Activated CD8-positive, alpha-beta T cell treated with anti-CD3 and anti-CD28 coated beads for 36 hours (primary cell): Measurements from ENCODE around the gene CHST11. TPM values are rescaled to one million over a fixed set of nuclear protein-coding genes. Genes with fewer than 3 reads are reported as not detected.

Source experiments
- ATAC-seq: fragments of 200-7000 bp; cut with Tn5 transposase; one replicate; pipeline ENCODE4 v1.10.0; 2021; ENCODE audit warnings: mild to moderate bottlenecking, moderate library complexity
- CTCF ChIA-PET: fragments of 350-600 bp; sonication (Branson Sonifier 250); formaldehyde crosslinking; loops from one replicate; lab custom pipeline; 2021; ENCODE audit warnings: antibody characterized with exemption; lab: Charles Lee
- POLR2A ChIA-PET: fragments of 350-600 bp; sonication (Branson Sonifier 250); formaldehyde crosslinking; loops from one replicate; lab custom pipeline; 2021; ENCODE audit warnings: antibody characterized with exemption; lab: Charles Lee
- DNase-seq: peaks from one replicate; pipeline ENCODE4 v3.0.0-alpha.2; 2020
- H3K27ac Mint-ChIP-seq: one replicate; pipeline ENCODE4 v1.8.0; 2021; ENCODE audit warnings: mild to moderate bottlenecking, mixed read lengths
- H3K27me3 Mint-ChIP-seq: one replicate; pipeline ENCODE4 v1.8.0; 2021; ENCODE audit warnings: mixed read lengths
- H3K36me3 Mint-ChIP-seq: one replicate; pipeline ENCODE4 v1.8.0; 2021; ENCODE audit warnings: low read depth, mixed read lengths
- H3K4me1 Mint-ChIP-seq: one replicate; pipeline ENCODE4 v1.8.0; 2021; ENCODE audit warnings: low read depth, mixed read lengths
- H3K4me3 Mint-ChIP-seq: one replicate; pipeline ENCODE4 v1.8.0; 2021; ENCODE audit warnings: mild to moderate bottlenecking, moderate library complexity, mixed read lengths
- H3K9me3 Mint-ChIP-seq: one replicate; pipeline ENCODE4 v1.8.0; 2021; ENCODE audit warnings: mixed read lengths
- CTCF ChIP-seq: fragments of 200-600 bp; IDR thresholded peaks from one replicate; pipeline ENCODE4 v1.8.0; 2022; ENCODE audit warnings: antibody characterized with exemption, mild to moderate bottlenecking
- intact Hi-C: fragments of 100-400 bp; cut with micrococcal nuclease; formaldehyde crosslinking; loops from one replicate; pipeline ENCODE4 v1.10.0; 2022
- total RNA-seq, 2 experiments: library from RNA; stranded (reverse); gene quantifications; one replicate each; pipeline ENCODE4 v1.2.3, GENCODE V29; 2021

CHST11 gene
- total RNA-seq, 2 experiments from 2014 or later = 30.9 to 33.9 TPM

GRCh38 chr12:104667139-104667538 is 210.4 kb downstream of the CHST11 start:
- Mint-ChIP-seq H3K27me3 (no peaks in the 10 kb centered on the region), H3K36me3 (no peaks in the 10 kb centered on the region), H3K27ac (no peak overlapping the region), H3K9me3 (no peaks in the 10 kb centered on the region), H3K4me1 (peaks cover 52% of the 10 kb centered on the region), H3K4me3 (no peak overlapping the region)
- CTCF ChIA-PET = interaction anchor here (1.0 to 1.2 kb wide), 2 partner anchors 12 to 285 kb away, joined by 4 read pairs; no protein-coding TSS in a partner anchor
- no peak for TF ChIP-seq CTCF
- ATAC-seq (no peak), DNase-seq (no peak)
- POLR2A ChIA-PET = interaction anchor here (0.5 to 1.1 kb wide), 2 partner anchors 10 to 185 kb away, joined by 3 to 6 read pairs; no protein-coding TSS in a partner anchor
- intact Hi-C loops = no loop called here

GRCh38 chr12:104668274-104668718 is 211.5 kb downstream of the CHST11 start:
- H3K27me3 Mint-ChIP-seq = no peaks in the 10 kb centered on the region
- ATAC-seq = no peak
- CTCF ChIA-PET = interaction anchor here (0.6 to 1.8 kb wide), 4 partner anchors 8 to 28 kb away, joined by 3 to 5 read pairs (median 4); no protein-coding TSS in a partner anchor
- intact Hi-C loops = no loop called here
- no peak overlapping the region for H3K27ac Mint-ChIP-seq
- no peak overlapping the region for H3K4me3 Mint-ChIP-seq
- H3K9me3 Mint-ChIP-seq = no peaks in the 10 kb centered on the region
- H3K4me1 Mint-ChIP-seq = peaks cover 60% of the 10 kb centered on the region
- H3K36me3 Mint-ChIP-seq = no peaks in the 10 kb centered on the region
- POLR2A ChIA-PET = no interaction called here
- DNase-seq = no peak
- no peak for TF ChIP-seq CTCF

GRCh38 chr12:104669089-104669721 is 212.5 kb downstream of the CHST11 start:
- Mint-ChIP-seq H3K4me1 (peaks cover 67% of the 10 kb centered on the region), H3K4me3 (no peak overlapping the region), H3K36me3 (no peaks in the 10 kb centered on the region), H3K27me3 (no peaks in the 10 kb centered on the region), H3K9me3 (no peaks in the 10 kb centered on the region), H3K27ac (no peak overlapping the region)
- intact Hi-C loops = no loop called here
- ChIA-PET POLR2A (no interaction called here), CTCF (interaction anchor here (0.8 to 3.8 kb wide), 7 partner anchors 8 to 288 kb away, joined by 3 to 13 read pairs (median 3); no protein-coding TSS in a partner anchor)
- no peak for TF ChIP-seq CTCF
- DNase-seq = no peak
- ATAC-seq = no peak

- peaks cover 65% of the 10 kb centered on the region for H3K4me1 Mint-ChIP-seq
- ChIA-PET POLR2A (interaction anchor here (0.6 to 1.1 kb wide), 2 partner anchors 18 to 20 kb away, joined by 3 read pairs; no protein-coding TSS in a partner anchor), CTCF (interaction anchor here (0.8 to 3.8 kb wide), 6 partner anchors 9 to 288 kb away, joined by 3 to 13 read pairs (median 4); no protein-coding TSS in a partner anchor)
- no peaks in the 10 kb centered on the region for H3K9me3 Mint-ChIP-seq
- peak overlapping the region; percentile 97 for H3K27ac Mint-ChIP-seq
- peak; percentile 71 for DNase-seq
- no peaks in the 10 kb centered on the region for H3K27me3 Mint-ChIP-seq
- no peak for TF ChIP-seq CTCF
- no peak overlapping the region for H3K4me3 Mint-ChIP-seq
- intact Hi-C loops = loop anchor here (2.0 to 10.0 kb wide), 2 partner anchors 49 to 285 kb away; no protein-coding TSS in a partner anchor
- no peaks in the 10 kb centered on the region for H3K36me3 Mint-ChIP-seq
- peak; percentile 46 for ATAC-seq
Measured at GRCh38 chr12:104669851-104670337, 213.1 kb downstream of the CHST11 start.
